HepG2 (cell line): ENCODE data around the gene GPR55. TPM values are rescaled to one million over a fixed set of nuclear protein-coding genes. Genes with fewer than 3 reads are reported as not detected.

Source experiments
- ATAC-seq: fragments of 200-7000 bp; cut with Tn5 transposase; 3 replicates; pipeline ENCODE4 v1.9.1; 2020; ENCODE audit warnings: mild to moderate bottlenecking, moderate library complexity
- BruUV-seq: library from RNA; stranded (reverse); fragments of 400-500 nt; replicated peaks from 2 replicates; lab custom pipeline; 2021; lab: Mats Ljungman, UMichigan
- CTCF ChIA-PET: fragments of 300-600 bp; formaldehyde crosslinking; extraction: SDS; loops from one replicate; lab custom pipeline; 2021; ENCODE audit warnings: low total read pairs, inconsistent platforms, low intra/inter-chr PET ratio; lab: Yijun Ruan, JAX
- POLR2A ChIA-PET: fragments of 350-600 bp; sonication (Branson Sonifier 250); formaldehyde crosslinking; loops from one replicate; lab custom pipeline; 2020; ENCODE audit warnings: antibody characterized with exemption, inconsistent platforms; lab: Yijun Ruan, JAX
- DNase-seq: peaks from one replicate; pipeline ENCODE4 v3.0.0-alpha.2; 2015; ENCODE audit warnings: low spot score
- FAIRE-seq: peaks from 3 replicates; lab custom pipeline; 2011; peaks lifted over from hg19 to GRCh38; lab: Jason Lieb, UNC
- H2AFZ ChIP-seq: one replicate; pipeline ENCODE4 v1.6.1; 2011; ENCODE audit warnings: low read length, inconsistent platforms
- H3K27ac ChIP-seq: fragments of 300-600 bp; 3 replicates; pipeline ENCODE4 v1.8.0; 2011; ENCODE audit warnings: mixed run types, mild to moderate bottlenecking, mixed read lengths, low read length, inconsistent platforms; ENCODE audit not compliant: insufficient read depth; ENCODE audit errors: extremely low read length
- H3K27me3 ChIP-seq, 2 experiments: fragments of 200-600 bp in 1 of 2; 2 replicates in 1 of 2; 3 replicates in 1 of 2; pipeline versions ENCODE4 v1.6.0 to v1.8.0; 2011; ENCODE audit warnings: low read length in 2 of 2, mild to moderate bottlenecking in 2 of 2, moderate library complexity in 2 of 2, inconsistent platforms in 1 of 2; ENCODE audit not compliant: insufficient read depth in 2 of 2, control insufficient read depth in 1 of 2
- H3K36me3 ChIP-seq, 2 experiments: fragments of 200-600 bp in 1 of 2; replicated peaks in 1 of 2; 2 replicates in 1 of 2; 3 replicates in 1 of 2; pipeline versions ENCODE4 v1.5.1 to v1.8.0; 2011; ENCODE audit warnings: low read length in 2 of 2, inconsistent platforms in 1 of 2; ENCODE audit not compliant: insufficient read depth in 2 of 2, control insufficient read depth in 1 of 2
- H3K4me1 ChIP-seq: 2 replicates; pipeline ENCODE4 v1.5.1; 2012; ENCODE audit warnings: low read length, inconsistent platforms; ENCODE audit not compliant: insufficient read depth
- H3K4me2 ChIP-seq: 2 replicates; pipeline ENCODE4 v1.6.0; 2011; ENCODE audit warnings: low read depth, low read length, inconsistent platforms
- H3K4me3 ChIP-seq, 3 experiments: fragments of 200-600 bp in 1 of 3; sonication (generic), shearing (Covaris generic) in 1 of 3; replicated peaks in 1 of 3; 2 replicates each; pipeline ENCODE4 v1.5.1; 2011 to 2016; ENCODE audit warnings: low read length in 3 of 3, inconsistent platforms in 2 of 3, low read depth in 2 of 3, mild to moderate bottlenecking in 2 of 3, control low read depth in 1 of 3, mixed read lengths in 1 of 3; ENCODE audit not compliant: insufficient read depth in 1 of 3
- H3K79me2 ChIP-seq: one replicate; pipeline ENCODE4 v1.6.1; 2011; ENCODE audit warnings: low read length, inconsistent platforms; ENCODE audit not compliant: insufficient read depth
- H3K9ac ChIP-seq: 2 replicates; pipeline ENCODE4 v1.6.0; 2011; ENCODE audit warnings: mild to moderate bottlenecking, low read depth, low read length, inconsistent platforms; ENCODE audit not compliant: insufficient read depth
- H3K9me3 ChIP-seq: 2 replicates; pipeline ENCODE4 v1.5.1; 2012; ENCODE audit warnings: mild to moderate bottlenecking, low read length
- H4K20me1 ChIP-seq: 2 replicates; pipeline ENCODE4 v1.6.0; 2011; ENCODE audit warnings: inconsistent platforms, mild to moderate bottlenecking, low read length, moderate library complexity; ENCODE audit not compliant: insufficient read depth
- AHDC1 ChIP-seq: sonication (generic); formaldehyde crosslinking; IDR thresholded peaks from 2 replicates; pipeline ENCODE4 v1.5.1; 2020; ENCODE audit warnings: mild to moderate bottlenecking, missing genetic modification reagents, borderline replicate concordance
- ARNT ChIP-seq: fragments of 450-650 bp; IDR thresholded peaks from 2 replicates; pipeline ENCODE4 v1.6.1; 2017
- EEA1 ChIP-seq: sonication (generic); formaldehyde crosslinking; IDR thresholded peaks from 2 replicates; pipeline ENCODE4 v1.5.1; 2020; ENCODE audit warnings: mild to moderate bottlenecking, missing genetic modification reagents, borderline replicate concordance
- GTF3A ChIP-seq: sonication (generic); formaldehyde crosslinking; conservative IDR thresholded peaks from 2 replicates; pipeline ENCODE4 v1.4.0; 2020; ENCODE audit warnings: mild to moderate bottlenecking, missing genetic modification reagents
- KLF6 ChIP-seq: IDR thresholded peaks from 2 replicates; pipeline ENCODE4 v1.8.0; 2016; ENCODE audit warnings: missing biosample characterization, missing genetic modification reagents
- KMT2A ChIP-seq: sonication (generic); formaldehyde crosslinking; IDR thresholded peaks from 2 replicates; pipeline ENCODE4 v1.4.0; 2020; ENCODE audit warnings: missing genetic modification reagents
- MAFF ChIP-seq: IDR thresholded peaks from 2 replicates; pipeline ENCODE4 v1.6.1; 2011; ENCODE audit warnings: low read depth, low read length, improper control_type of control experiment
- NFRKB ChIP-seq: fragments of 450-650 bp; IDR thresholded peaks from 2 replicates; pipeline ENCODE4 v1.6.1; 2017
- WGBS: methylation state at CpG from one replicate; pipeline ENCODE4 v1.1.6; 2017; ENCODE audit warnings: low lambda C conversion rate; 5-methylcytosine and 5-hydroxymethylcytosine counted together
- in situ Hi-C: cut with HindIII; loops from 2 replicates; pipeline ENCODE4 v1.10.0; 2017; ENCODE audit warnings: low pct_unique_long_range_greater_than_20kb; ENCODE audit not compliant: extremely low pct_ligation_motif_present
- intact Hi-C: fragments of 100-400 bp; cut with micrococcal nuclease; formaldehyde crosslinking; loops from one replicate; pipeline ENCODE4 v1.10.0; 2022; ENCODE audit not compliant: unreplicated experiment
- polyA plus RNA-seq, 8 experiments: library from polyadenylated mRNA; depleted of rRNA in 3 of 8; stranded (reverse) in 7 of 8; unstranded in 1 of 8; fragments of >200 nt; fragmentation: Illumina TruSeq in 4 of 8; extraction: Trizol in 4 of 8; gene quantifications; 2 replicates each; pipeline versions ENCODE4 v1.2.1 to v1.2.3, GENCODE V29; 2011 to 2016; ENCODE audit warnings: low read depth in 4 of 8, missing spikeins in 1 of 8, mixed read lengths in 1 of 8; ENCODE audit not compliant: insufficient read depth in 1 of 8
- total RNA-seq, 5 experiments: library from RNA; depleted of rRNA; stranded (reverse); fragments of >200 nt; fragmentation: Illumina TruSeq; extraction: Trizol; gene quantifications; 2 replicates each; pipeline ENCODE4 v1.2.3, GENCODE V29; 2016; ENCODE audit warnings: low read depth in 1 of 5

Gene GPR55
- total and polyA plus RNA-seq, 2 of the 13 experiments (the other 11 are each of a cell fraction or from before 2014, with no cell fraction given): not detected

GRCh38 chr2:230938516-230939065 lies 13.5 kb upstream of the GPR55 start:
- H3K36me3 ChIP-seq: no peaks in the 10 kb centered on the region
- no peak overlapping the region for H2AFZ ChIP-seq
- H3K79me2 ChIP-seq: no peaks in the 10 kb centered on the region
- intact Hi-C loops: loop anchor here (5.0 kb wide), 1 partner anchor 36 kb away; no protein-coding TSS in a partner anchor
- no peak overlapping the region for H3K9ac ChIP-seq
- ChIA-PET CTCF (no interaction called here), POLR2A (no interaction called here)
- no peak overlapping the region for H3K4me2 ChIP-seq
- H3K27ac ChIP-seq: no peak overlapping the region
- no TSS peak for BruUV-seq
- TF ChIP-seq MAFF (no peak), KMT2A (CRISPR knock-in tag) (no peak), ARNT (no peak), GTF3A (CRISPR knock-in tag) (no peak), KLF6 (CRISPR knock-in tag) (no peak), EEA1 (no peak), NFRKB (no peak), AHDC1 (CRISPR knock-in tag) (no peak)
- H3K27me3 ChIP-seq: peaks cover 8 to 68% of the 10 kb centered on the region in 2 experiments
- H3K9me3 ChIP-seq: no peaks in the 10 kb centered on the region; the same call in 1 of the 2 replicates
- in situ Hi-C loops: no loop called here
- no peak overlapping the region for H3K4me3 ChIP-seq
- ATAC-seq (no peak), FAIRE-seq (no peak), DNase-seq (no peak)
- WGBS: 17% methylated on average over 11 of the region's 12 CpGs
- H4K20me1 ChIP-seq: no peaks in the 10 kb centered on the region; the same call in 1 of the 2 replicates
- H3K4me1 ChIP-seq: no peaks in the 10 kb centered on the region
